HepG2 (cell line): ENCODE results near the gene DHH. TPM values are rescaled to one million over a fixed set of nuclear protein-coding genes. Genes with fewer than 3 reads are reported as not detected.

Source experiments
- ATAC-seq: fragments of 200-7000 bp; cut with Tn5 transposase; 3 replicates; pipeline ENCODE4 v1.9.1; 2020; ENCODE audit warnings: mild to moderate bottlenecking, moderate library complexity
- BruUV-seq: library from RNA; stranded (reverse); fragments of 400-500 nt; replicated peaks from 2 replicates; lab custom pipeline; 2021; lab: Mats Ljungman, UMichigan
- CTCF ChIA-PET: fragments of 300-600 bp; formaldehyde crosslinking; extraction: SDS; loops from one replicate; lab custom pipeline; 2021; ENCODE audit warnings: low total read pairs, inconsistent platforms, low intra/inter-chr PET ratio; lab: Yijun Ruan, JAX
- POLR2A ChIA-PET: fragments of 350-600 bp; sonication (Branson Sonifier 250); formaldehyde crosslinking; loops from one replicate; lab custom pipeline; 2020; ENCODE audit warnings: antibody characterized with exemption, inconsistent platforms; lab: Yijun Ruan, JAX
- DNase-seq: peaks from one replicate; pipeline ENCODE4 v3.0.0-alpha.2; 2015; ENCODE audit warnings: low spot score
- FAIRE-seq: peaks from 3 replicates; lab custom pipeline; 2011; peaks lifted over from hg19 to GRCh38; lab: Jason Lieb, UNC
- H2AFZ ChIP-seq: one replicate; pipeline ENCODE4 v1.6.1; 2011; ENCODE audit warnings: low read length, inconsistent platforms
- H3K27ac ChIP-seq: fragments of 300-600 bp; 3 replicates; pipeline ENCODE4 v1.8.0; 2011; ENCODE audit warnings: mixed run types, mild to moderate bottlenecking, mixed read lengths, low read length, inconsistent platforms; ENCODE audit not compliant: insufficient read depth; ENCODE audit errors: extremely low read length
- H3K27me3 ChIP-seq, 2 experiments: fragments of 200-600 bp in 1 of 2; 2 replicates in 1 of 2; 3 replicates in 1 of 2; pipeline versions ENCODE4 v1.6.0 to v1.8.0; 2011; ENCODE audit warnings: low read length in 2 of 2, mild to moderate bottlenecking in 2 of 2, moderate library complexity in 2 of 2, inconsistent platforms in 1 of 2; ENCODE audit not compliant: insufficient read depth in 2 of 2, control insufficient read depth in 1 of 2
- H3K36me3 ChIP-seq, 2 experiments: fragments of 200-600 bp in 1 of 2; replicated peaks in 1 of 2; 2 replicates in 1 of 2; 3 replicates in 1 of 2; pipeline versions ENCODE4 v1.5.1 to v1.8.0; 2011; ENCODE audit warnings: low read length in 2 of 2, inconsistent platforms in 1 of 2; ENCODE audit not compliant: insufficient read depth in 2 of 2, control insufficient read depth in 1 of 2
- H3K4me1 ChIP-seq: 2 replicates; pipeline ENCODE4 v1.5.1; 2012; ENCODE audit warnings: low read length, inconsistent platforms; ENCODE audit not compliant: insufficient read depth
- H3K4me2 ChIP-seq: 2 replicates; pipeline ENCODE4 v1.6.0; 2011; ENCODE audit warnings: low read depth, low read length, inconsistent platforms
- H3K4me3 ChIP-seq, 3 experiments: fragments of 200-600 bp in 1 of 3; sonication (generic), shearing (Covaris generic) in 1 of 3; replicated peaks in 1 of 3; 2 replicates each; pipeline ENCODE4 v1.5.1; 2011 to 2016; ENCODE audit warnings: low read length in 3 of 3, inconsistent platforms in 2 of 3, low read depth in 2 of 3, mild to moderate bottlenecking in 2 of 3, control low read depth in 1 of 3, mixed read lengths in 1 of 3; ENCODE audit not compliant: insufficient read depth in 1 of 3
- H3K79me2 ChIP-seq: one replicate; pipeline ENCODE4 v1.6.1; 2011; ENCODE audit warnings: low read length, inconsistent platforms; ENCODE audit not compliant: insufficient read depth
- H3K9ac ChIP-seq: 2 replicates; pipeline ENCODE4 v1.6.0; 2011; ENCODE audit warnings: mild to moderate bottlenecking, low read depth, low read length, inconsistent platforms; ENCODE audit not compliant: insufficient read depth
- H3K9me3 ChIP-seq: 2 replicates; pipeline ENCODE4 v1.5.1; 2012; ENCODE audit warnings: mild to moderate bottlenecking, low read length
- H4K20me1 ChIP-seq: 2 replicates; pipeline ENCODE4 v1.6.0; 2011; ENCODE audit warnings: inconsistent platforms, mild to moderate bottlenecking, low read length, moderate library complexity; ENCODE audit not compliant: insufficient read depth
- CTCF ChIP-seq: sonication (generic); formaldehyde crosslinking; IDR thresholded peaks from 2 replicates; pipeline ENCODE4 v1.5.0; 2020; ENCODE audit warnings: mild to moderate bottlenecking, missing genetic modification reagents, moderate library complexity
- MEIS2 ChIP-seq: sonication (generic); formaldehyde crosslinking; IDR thresholded peaks from 2 replicates; pipeline ENCODE4 v1.9.0; 2021; ENCODE audit warnings: mild to moderate bottlenecking, missing genetic modification reagents
- MNT ChIP-seq: fragments of 450-650 bp; IDR thresholded peaks from 2 replicates; pipeline ENCODE4 v1.6.1; 2016
- PCBP2 ChIP-seq: fragments of 200-400 bp; formaldehyde crosslinking; optimal IDR thresholded peaks from 2 replicates; pipeline ENCODE3; 2018; ENCODE audit warnings: low read length, low read depth; ENCODE audit not compliant: poor library complexity, severe bottlenecking
- RNF219 ChIP-seq: sonication (generic); formaldehyde crosslinking; IDR thresholded peaks from 2 replicates; pipeline ENCODE4 v1.5.0; 2020; ENCODE audit warnings: mild to moderate bottlenecking, missing genetic modification reagents
- ZBTB33 ChIP-seq: sonication (generic); formaldehyde crosslinking; IDR thresholded peaks from 2 replicates; pipeline ENCODE4 v1.4.0; 2020; ENCODE audit warnings: missing genetic modification reagents
- ZFP1 ChIP-seq: IDR thresholded peaks from 2 replicates; pipeline ENCODE4 v1.6.1; 2016
- ZFYVE20 ChIP-seq: sonication (generic); formaldehyde crosslinking; IDR thresholded peaks from 2 replicates; pipeline ENCODE4 v1.8.0; 2023; ENCODE audit warnings: low read depth, mild to moderate bottlenecking, moderate library complexity, missing genetic modification reagents, borderline replicate concordance
- ZMYM2 ChIP-seq: sonication (generic); formaldehyde crosslinking; IDR thresholded peaks from 2 replicates; pipeline ENCODE4 v1.8.0; 2022; ENCODE audit warnings: mild to moderate bottlenecking, missing genetic modification reagents
- ZNF12 ChIP-seq: sonication (generic); formaldehyde crosslinking; IDR thresholded peaks from 2 replicates; pipeline ENCODE4 v1.5.0; 2020; ENCODE audit warnings: missing genetic modification reagents
- ZNF20 ChIP-seq: sonication (generic); formaldehyde crosslinking; IDR thresholded peaks from 2 replicates; pipeline ENCODE4 v1.4.0; 2020; ENCODE audit warnings: mild to moderate bottlenecking, moderate library complexity, missing genetic modification reagents
- ZNF691 ChIP-seq: sonication (generic); formaldehyde crosslinking; IDR thresholded peaks from 2 replicates; pipeline ENCODE4 v1.4.0; 2020; ENCODE audit warnings: missing genetic modification reagents, low read depth, mild to moderate bottlenecking, borderline replicate concordance
- ZNF747 ChIP-seq: sonication (generic); formaldehyde crosslinking; IDR thresholded peaks from 2 replicates; pipeline ENCODE4 v1.8.1; 2023; ENCODE audit warnings: missing genetic modification reagents, mild to moderate bottlenecking, borderline replicate concordance
- WGBS: methylation state at CpG from one replicate; pipeline ENCODE4 v1.1.6; 2017; ENCODE audit warnings: low lambda C conversion rate; 5-methylcytosine and 5-hydroxymethylcytosine counted together
- in situ Hi-C: cut with HindIII; loops from 2 replicates; pipeline ENCODE4 v1.10.0; 2017; ENCODE audit warnings: low pct_unique_long_range_greater_than_20kb; ENCODE audit not compliant: extremely low pct_ligation_motif_present
- intact Hi-C: fragments of 100-400 bp; cut with micrococcal nuclease; formaldehyde crosslinking; loops from one replicate; pipeline ENCODE4 v1.10.0; 2022; ENCODE audit not compliant: unreplicated experiment
- polyA plus RNA-seq, 8 experiments: library from polyadenylated mRNA; depleted of rRNA in 3 of 8; stranded (reverse) in 7 of 8; unstranded in 1 of 8; fragments of >200 nt; fragmentation: Illumina TruSeq in 4 of 8; extraction: Trizol in 4 of 8; gene quantifications; 2 replicates each; pipeline versions ENCODE4 v1.2.1 to v1.2.3, GENCODE V29; 2011 to 2016; ENCODE audit warnings: low read depth in 4 of 8, missing spikeins in 1 of 8, mixed read lengths in 1 of 8; ENCODE audit not compliant: insufficient read depth in 1 of 8
- total RNA-seq, 5 experiments: library from RNA; depleted of rRNA; stranded (reverse); fragments of >200 nt; fragmentation: Illumina TruSeq; extraction: Trizol; gene quantifications; 2 replicates each; pipeline ENCODE4 v1.2.3, GENCODE V29; 2016; ENCODE audit warnings: low read depth in 1 of 5

Gene DHH
- total and polyA plus RNA-seq, 2 of the 13 experiments (the other 11 are each of a cell fraction or from before 2014, with no cell fraction given), result not detected

- no peak for ATAC-seq
- Histone ChIP-seq H3K79me2 (peaks cover 13% of the 10 kb centered on the region), H3K9me3 (no peaks in the 10 kb centered on the region), H3K4me2 (no peak overlapping the region), H4K20me1 (peaks cover 9% of the 10 kb centered on the region; the same call in 1 of the 2 replicates), H3K27ac (no peak overlapping the region), H3K9ac (no peak overlapping the region), H2AFZ (no peak overlapping the region), H3K4me3 (no peak overlapping the region), H3K27me3 (no peaks in the 10 kb centered on the region; a peak in 1 of 5 replicates), H3K4me1 (peaks cover 15% of the 10 kb centered on the region), H3K36me3 (peaks cover 15 to 51% of the 10 kb centered on the region in 2 experiments; a peak in 4 of 5 replicates)
- ChIA-PET POLR2A (no interaction called here), CTCF (no interaction called here)
- no TSS peak for BruUV-seq
- in situ Hi-C loops, result no loop called here
- intact Hi-C loops, result no loop called here
- DNase-seq, result no peak
- WGBS, result no CpG with 5 or more reads among the region's 3 CpGs
- FAIRE-seq, result no peak
- TF ChIP-seq ZFP1 (CRISPR knock-in tag), result no peak
- TF ChIP-seq MEIS2, result no peak
- TF ChIP-seq MNT, result no peak
- no peak for TF ChIP-seq ZMYM2 (CRISPR knock-in tag)
- no peak for TF ChIP-seq ZBTB33
- TF ChIP-seq RNF219 (CRISPR knock-in tag), result no peak
- no peak for TF ChIP-seq PCBP2
- TF ChIP-seq ZNF12 (CRISPR knock-in tag), result no peak
- no peak for TF ChIP-seq ZNF691 (CRISPR knock-in tag)
- TF ChIP-seq ZFYVE20 (CRISPR knock-in tag), result no peak
- no peak for TF ChIP-seq ZNF747 (CRISPR knock-in tag)
- TF ChIP-seq CTCF, result no peak
- no peak for TF ChIP-seq ZNF20 (CRISPR knock-in tag)
Observed at GRCh38 chr12:49104822-49105221, 10.2 kb upstream of the DHH start.
